NT2/D1 (cell line): ENCODE results near the gene ASIC2.

Source experiments
- DNase-seq: peaks from one replicate; pipeline ENCODE4 v3.0.0-alpha.2; 2011; ENCODE audit warnings: low read depth, low spot score
- H3K27me3 ChIP-seq: 2 replicates; pipeline ENCODE4 v1.6.0; 2011; ENCODE audit warnings: mild to moderate bottlenecking; ENCODE audit not compliant: insufficient read length, insufficient read depth
- H3K36me3 ChIP-seq: 2 replicates; pipeline ENCODE4 v1.6.1; 2011; ENCODE audit warnings: mild to moderate bottlenecking, low read length, mixed read lengths; ENCODE audit not compliant: insufficient read depth, insufficient read length
- H3K4me1 ChIP-seq: 2 replicates; pipeline ENCODE4 v1.5.1; 2011; ENCODE audit not compliant: insufficient read depth, insufficient read length
- H3K4me3 ChIP-seq: 2 replicates; pipeline ENCODE4 v1.5.1; 2011; ENCODE audit warnings: low read depth; ENCODE audit not compliant: insufficient read length
- H3K9ac ChIP-seq: 2 replicates; pipeline ENCODE4 v1.6.0; 2011; ENCODE audit warnings: low read depth; ENCODE audit not compliant: insufficient read length
- H3K9me3 ChIP-seq: 2 replicates; pipeline ENCODE4 v1.5.1; 2011; ENCODE audit warnings: mild to moderate bottlenecking, low read length; ENCODE audit not compliant: insufficient read depth
- SUZ12 ChIP-seq: IDR thresholded peaks from 2 replicates; pipeline ENCODE4 v1.6.1; 2011; ENCODE audit not compliant: insufficient read length, insufficient read depth; ENCODE audit errors: extremely low read depth
- YY1 ChIP-seq: IDR thresholded peaks from 2 replicates; pipeline ENCODE4 v1.6.1; 2011; ENCODE audit not compliant: insufficient read length, insufficient read depth
- ZNF274 ChIP-seq: IDR thresholded peaks from 2 replicates; pipeline ENCODE4 v1.6.1; 2011; ENCODE audit warnings: mild to moderate bottlenecking, low read depth, low read length

ASIC2 gene

GRCh38 chr17:33272438-33272837, 20.7 kb downstream of the ASIC2 start:
- DNase-seq = no peak
- Histone ChIP-seq H3K9me3 (no peaks in the 10 kb centered on the region), H3K9ac (no peak overlapping the region), H3K27me3 (no peaks in the 10 kb centered on the region), H3K36me3 (no peaks in the 10 kb centered on the region), H3K4me3 (no peak overlapping the region), H3K4me1 (no peaks in the 10 kb centered on the region)
- TF ChIP-seq ZNF274 = no peak
- TF ChIP-seq SUZ12 = no peak

DNA sequence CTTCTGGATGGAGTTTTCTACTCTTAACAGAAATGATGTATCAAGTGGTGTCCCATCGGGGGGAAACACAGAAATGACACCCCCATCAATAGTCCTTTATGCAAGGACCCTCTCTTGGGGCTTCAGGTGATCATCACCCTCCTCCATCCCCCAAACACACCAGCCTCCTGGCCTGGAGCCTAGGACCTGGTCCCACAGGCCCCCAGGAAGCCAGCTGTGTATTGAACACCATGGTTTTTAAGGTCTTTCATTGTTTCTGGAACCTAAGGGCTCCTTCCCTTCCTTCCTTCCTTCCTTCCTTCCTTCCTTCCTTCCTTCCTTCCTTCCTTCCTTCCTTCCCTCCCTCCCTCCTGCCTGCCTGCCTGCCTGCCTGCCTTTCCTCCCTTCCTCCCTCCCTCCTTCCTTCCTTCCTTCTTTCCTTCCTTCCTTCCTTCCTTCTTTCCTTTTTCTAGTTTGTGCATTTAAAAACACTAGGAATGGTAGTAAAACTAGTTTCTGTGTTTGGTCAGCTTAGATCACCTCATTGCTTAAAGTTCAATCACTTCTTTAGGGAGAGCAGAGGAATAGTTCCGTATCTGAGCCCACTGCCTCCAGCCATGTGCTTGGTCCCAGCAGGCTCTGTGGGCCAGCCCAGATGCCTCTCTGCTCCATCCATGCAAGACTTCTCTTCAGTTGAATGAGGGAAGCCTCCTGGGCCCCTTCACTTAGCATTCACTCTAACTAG, 23.6 kb downstream of the ASIC2 start:
- H3K9ac ChIP-seq = no peak overlapping the region
- H3K4me3 ChIP-seq = no peak overlapping the region
- DNase-seq = no peak
- H3K27me3 ChIP-seq = no peaks in the 10 kb centered on the region
- TF ChIP-seq ZNF274 (no peak), SUZ12 (no peak), YY1 (no peak)
- no peaks in the 10 kb centered on the region for H3K4me1 ChIP-seq
- no peaks in the 10 kb centered on the region for H3K36me3 ChIP-seq
- H3K9me3 ChIP-seq = no peaks in the 10 kb centered on the region

DNA sequence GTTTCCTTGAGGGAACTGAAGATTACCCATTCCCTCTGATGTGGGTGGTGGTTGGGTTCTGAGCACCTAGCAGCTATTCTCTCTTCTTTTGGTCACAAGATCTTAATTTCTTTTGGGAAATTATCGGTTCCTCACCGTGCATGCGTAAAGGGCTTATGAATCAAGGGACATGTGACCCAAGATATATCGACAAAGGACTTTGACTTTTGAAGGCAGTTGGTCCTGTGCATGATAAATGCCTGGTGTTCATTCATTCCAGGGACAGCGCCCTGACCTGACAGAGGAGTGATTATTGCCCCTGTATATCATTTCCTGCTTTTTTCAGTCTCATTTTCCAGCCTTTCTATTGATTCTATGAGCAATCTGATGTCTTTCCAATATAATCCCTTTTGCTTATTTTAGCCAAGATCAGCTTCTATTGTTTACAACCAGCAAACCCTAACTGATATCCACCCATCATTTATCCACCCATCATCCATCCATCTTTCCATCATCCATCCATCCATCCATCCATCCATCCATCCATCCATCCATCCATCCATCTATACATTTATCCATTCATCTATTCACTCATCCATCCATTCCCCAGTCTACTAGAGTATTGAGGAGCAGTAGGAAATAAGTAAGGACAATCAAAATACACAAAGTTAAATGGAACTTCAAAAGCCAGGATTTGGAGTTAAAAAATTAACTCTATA, 25.1 kb downstream of the ASIC2 start:
- Histone ChIP-seq H3K36me3 (no peaks in the 10 kb centered on the region), H3K9ac (no peak overlapping the region), H3K27me3 (no peaks in the 10 kb centered on the region), H3K9me3 (no peaks in the 10 kb centered on the region), H3K4me3 (no peak overlapping the region), H3K4me1 (no peaks in the 10 kb centered on the region)
- no peak for DNase-seq
- TF ChIP-seq ZNF274 (no peak), YY1 (no peak), SUZ12 (no peak)

GRCh38 chr17:33267271-33267790, 25.8 kb downstream of the ASIC2 start:
- Histone ChIP-seq H3K36me3 (no peaks in the 10 kb centered on the region), H3K4me1 (no peaks in the 10 kb centered on the region), H3K4me3 (no peak overlapping the region), H3K9me3 (no peaks in the 10 kb centered on the region), H3K27me3 (no peaks in the 10 kb centered on the region), H3K9ac (no peak overlapping the region)
- DNase-seq = no peak
- TF ChIP-seq YY1 (no peak), SUZ12 (no peak), ZNF274 (no peak)

DNA sequence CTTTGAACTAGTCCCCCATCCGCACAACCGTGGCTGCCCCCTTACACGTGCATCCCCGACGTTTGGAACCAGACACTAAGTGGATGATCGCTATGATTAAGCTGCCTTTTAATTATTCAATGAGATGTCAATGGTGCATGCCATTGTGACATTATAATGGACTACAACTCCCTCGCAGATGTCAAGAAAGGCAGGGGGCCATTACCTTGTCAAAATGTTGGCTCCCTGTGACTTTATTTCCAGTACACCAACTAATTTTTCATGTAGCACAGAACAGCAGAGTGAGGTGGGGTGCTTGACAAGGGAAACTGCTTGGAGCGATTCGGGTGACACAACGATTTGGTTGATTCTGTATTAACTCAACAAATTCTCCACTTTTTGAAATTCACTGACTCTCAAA, 26.5 kb downstream of the ASIC2 start:
- TF ChIP-seq YY1 (no peak), ZNF274 (no peak), SUZ12 (no peak)
- Histone ChIP-seq H3K9me3 (no peaks in the 10 kb centered on the region), H3K9ac (no peak overlapping the region)

GRCh38 chr17:33266116-33266515, 27.0 kb downstream of the ASIC2 start:
- H3K4me3 ChIP-seq = no peak overlapping the region
- no peak for DNase-seq
- no peak for TF ChIP-seq ZNF274
- no peak for TF ChIP-seq SUZ12
- no peak for TF ChIP-seq YY1
- H3K27me3 ChIP-seq = no peaks in the 10 kb centered on the region
- H3K9ac ChIP-seq = no peak overlapping the region
- no peaks in the 10 kb centered on the region for H3K9me3 ChIP-seq
- H3K4me1 ChIP-seq = no peaks in the 10 kb centered on the region
- H3K36me3 ChIP-seq = no peaks in the 10 kb centered on the region

More for the DNA sequence above, 26.5 kb downstream of the ASIC2 start:
- no peak overlapping the region for H3K4me3 ChIP-seq
- H3K27me3 ChIP-seq = no peaks in the 10 kb centered on the region
- no peaks in the 10 kb centered on the region for H3K36me3 ChIP-seq
- no peak for DNase-seq
- no peaks in the 10 kb centered on the region for H3K4me1 ChIP-seq

DNA sequence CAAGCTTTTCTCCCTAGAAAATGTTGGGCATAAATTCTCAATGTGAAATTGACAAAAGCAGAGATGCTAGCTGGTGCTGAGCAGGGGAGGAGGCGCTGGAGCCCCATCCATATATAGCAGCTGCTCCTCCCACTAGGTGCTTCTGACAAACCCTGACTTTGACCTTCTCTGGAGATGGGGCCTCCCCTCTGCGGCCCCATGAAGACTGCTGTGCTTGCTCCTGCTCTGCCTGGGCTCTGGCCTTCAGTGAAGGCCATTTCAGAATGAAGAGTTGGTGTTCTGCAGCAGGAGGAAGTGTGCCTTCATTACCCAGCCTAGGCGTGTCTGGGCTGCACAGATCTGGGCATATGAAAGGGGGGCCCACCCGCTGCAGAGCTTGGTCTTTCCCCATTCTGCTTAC, 29.7 kb downstream of the ASIC2 start:
- Histone ChIP-seq H3K36me3 (no peaks in the 10 kb centered on the region), H3K4me3 (no peak overlapping the region), H3K27me3 (no peaks in the 10 kb centered on the region), H3K9ac (no peak overlapping the region), H3K4me1 (no peaks in the 10 kb centered on the region), H3K9me3 (no peaks in the 10 kb centered on the region)
- no peak for DNase-seq
- TF ChIP-seq SUZ12 (no peak), YY1 (no peak), ZNF274 (no peak)
